DMS53 treated with DMSO at 0.1 percent for 48 hours (cell line): ENCODE measurements around the gene OR4S2.

ENCODE experiments used
- DNase-seq: peaks from one replicate; lab custom pipeline; 2025; ENCODE audit not compliant: unreplicated experiment; lab: John Stamatoyannopoulos, UW

The OR4S2 gene, protein sequence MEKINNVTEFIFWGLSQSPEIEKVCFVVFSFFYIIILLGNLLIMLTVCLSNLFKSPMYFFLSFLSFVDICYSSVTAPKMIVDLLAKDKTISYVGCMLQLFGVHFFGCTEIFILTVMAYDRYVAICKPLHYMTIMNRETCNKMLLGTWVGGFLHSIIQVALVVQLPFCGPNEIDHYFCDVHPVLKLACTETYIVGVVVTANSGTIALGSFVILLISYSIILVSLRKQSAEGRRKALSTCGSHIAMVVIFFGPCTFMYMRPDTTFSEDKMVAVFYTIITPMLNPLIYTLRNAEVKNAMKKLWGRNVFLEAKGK

DNA sequence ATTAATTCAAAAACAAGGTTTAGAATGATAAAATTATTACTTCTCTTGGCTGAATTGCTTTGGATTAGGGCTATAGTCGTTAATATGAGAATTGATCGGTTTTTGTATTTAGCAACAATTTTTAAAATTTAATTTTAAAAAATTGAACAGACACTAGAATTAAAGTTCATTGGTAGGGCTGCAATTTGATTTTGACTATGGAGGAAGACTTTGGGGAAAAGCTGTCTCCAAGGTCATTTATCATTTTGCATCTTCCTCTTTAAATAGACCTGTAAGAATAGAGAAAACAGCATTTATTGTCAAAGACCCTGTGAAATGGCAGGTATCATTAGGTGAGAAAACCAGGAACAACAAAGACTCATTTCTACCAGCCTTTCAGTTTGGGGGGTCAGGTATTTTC, at the start of gene OR4S2:
Gene OR4S2 (plus strand): TSS at position 301 of the 400 bp plus-strand sequence. CDS start 2,577 bp downstream, outside the sequence.
- no peak for DNase-seq

DNA sequence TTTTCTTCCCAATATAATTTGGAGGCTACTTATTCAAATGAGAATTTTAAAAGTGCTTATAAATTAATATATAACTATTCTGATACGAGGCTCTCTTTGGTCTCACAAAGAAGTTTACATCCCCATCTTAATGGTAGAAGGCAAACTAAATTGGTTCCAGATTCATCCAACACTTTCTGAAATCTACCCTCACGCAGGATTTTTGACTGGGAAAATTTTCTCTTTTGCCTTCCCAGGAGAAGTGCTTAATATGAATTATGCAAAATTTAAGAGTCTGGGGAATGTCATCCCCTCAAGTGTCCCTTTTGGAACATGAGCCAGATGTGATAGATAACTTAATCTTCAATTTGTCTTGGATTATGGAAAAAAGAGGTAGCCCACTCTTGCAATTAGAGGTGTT, 40.6 kb upstream of the OR4S2 start, which contains the start of gene OR4C11:
Gene OR4C11 (minus strand): TSS at position 101 of the 400 bp plus-strand sequence. CDS start 3,272 bp downstream, outside the sequence.
- no peak for DNase-seq

DNA sequence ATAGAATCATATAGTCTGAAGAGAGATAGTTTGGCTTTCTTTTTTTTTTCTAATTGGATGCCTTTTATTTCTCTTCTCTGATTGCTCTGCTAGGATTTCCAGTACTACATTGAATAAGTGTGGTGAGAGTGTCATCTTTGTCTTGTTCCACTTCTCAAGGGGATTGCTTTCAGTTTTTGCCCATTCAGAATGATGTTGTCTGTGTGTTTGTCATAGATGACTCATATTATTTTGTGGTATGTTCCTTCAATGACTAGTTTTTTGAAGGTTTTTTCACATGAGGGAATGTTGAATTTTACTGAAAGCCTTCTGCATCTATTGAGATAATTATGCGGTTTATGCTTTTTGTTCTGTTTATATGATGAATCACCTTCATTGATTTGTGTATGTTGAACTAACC, 23.6 kb upstream of the OR4S2 start:
- DNase-seq: no peak

DNA sequence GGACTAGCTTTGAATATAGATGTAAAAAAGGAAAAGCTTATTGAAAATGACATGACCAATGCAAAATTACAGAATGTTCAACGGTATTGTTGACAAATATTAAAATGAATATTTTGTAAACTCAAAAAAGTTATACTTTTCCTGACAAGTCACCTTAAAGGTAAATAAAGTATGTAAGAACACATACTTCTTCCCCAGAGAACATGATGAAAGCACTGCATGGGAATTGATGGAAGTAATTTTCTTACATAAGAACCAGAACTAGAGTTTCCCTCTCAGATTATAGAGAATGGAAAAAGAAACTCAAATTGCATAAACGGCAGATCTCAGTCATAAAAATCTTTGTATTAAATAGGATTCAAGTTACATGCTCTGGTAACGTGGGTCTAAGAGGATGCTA, 13.3 kb upstream of the OR4S2 start, which contains the start of gene OR4P4:
Gene OR4P4 (plus strand): TSS at position 301 of the 400 bp plus-strand sequence.
- DNase-seq: no peak

DNA sequence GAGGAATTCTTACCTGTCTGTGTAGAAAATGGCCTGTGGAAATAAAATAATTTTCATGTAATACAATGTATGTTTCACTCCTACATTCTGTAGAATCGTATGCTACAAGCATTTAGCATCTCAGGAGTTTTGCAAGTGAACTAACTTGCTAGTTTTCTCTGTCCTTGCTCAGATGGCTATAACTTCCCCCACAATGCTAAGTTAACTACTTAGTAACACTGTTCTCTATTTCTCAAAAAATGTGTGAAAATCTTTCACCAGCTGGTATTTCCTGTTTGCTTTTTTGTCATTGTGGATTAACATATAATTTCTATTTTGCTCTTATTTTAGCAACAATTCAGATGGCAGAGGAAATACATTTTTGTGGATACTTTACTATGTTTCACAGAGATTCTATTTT, 4.4 kb downstream of the OR4S2 start:
- DNase-seq: no peak

DNA sequence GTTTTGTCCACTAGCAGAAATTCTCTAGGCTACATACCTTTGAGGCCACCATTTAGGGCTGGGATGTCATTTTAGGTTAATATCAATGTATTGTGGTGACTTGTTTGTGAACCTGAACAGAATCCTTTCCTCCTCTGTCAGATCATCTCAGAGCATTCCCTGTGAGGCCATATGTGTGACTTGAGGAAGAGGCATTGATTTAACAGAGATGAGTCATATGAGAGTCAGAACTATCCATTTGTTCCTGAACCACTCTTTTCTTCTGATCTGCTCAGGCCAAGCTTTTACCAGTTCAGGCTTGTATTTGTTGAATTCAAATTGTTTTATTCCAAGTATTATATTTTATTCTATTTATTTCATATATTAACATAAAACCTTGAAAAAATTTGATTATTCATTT, 7.0 kb downstream of the OR4S2 start:
- DNase-seq: no peak

DNA sequence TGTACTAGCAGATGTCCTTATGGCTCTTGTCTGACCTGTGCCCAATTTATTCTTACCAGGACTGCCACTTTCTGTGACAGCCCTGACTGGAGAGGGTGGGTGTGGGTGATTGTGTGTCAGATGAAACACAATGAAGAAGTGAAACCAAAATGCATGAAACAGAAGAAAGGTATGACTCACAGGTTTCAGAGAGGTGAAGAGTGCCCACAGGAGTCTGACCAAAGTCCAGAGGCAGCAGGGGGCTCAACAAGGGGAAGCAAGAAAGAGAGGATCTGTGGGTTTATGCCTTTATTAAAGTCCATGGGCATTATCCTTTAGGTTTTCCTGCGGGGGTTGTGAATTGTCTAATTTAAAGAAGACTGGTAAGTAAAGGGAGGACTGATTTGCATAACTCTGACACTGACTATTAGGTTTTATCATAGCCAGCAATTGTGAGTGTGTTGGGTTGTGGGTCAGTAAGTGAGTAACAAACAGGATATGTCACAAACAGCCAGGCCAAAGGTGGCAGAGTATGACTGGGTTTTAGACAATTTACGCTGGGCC, 10.0 kb downstream of the OR4S2 start:
- no peak for DNase-seq

DNA sequence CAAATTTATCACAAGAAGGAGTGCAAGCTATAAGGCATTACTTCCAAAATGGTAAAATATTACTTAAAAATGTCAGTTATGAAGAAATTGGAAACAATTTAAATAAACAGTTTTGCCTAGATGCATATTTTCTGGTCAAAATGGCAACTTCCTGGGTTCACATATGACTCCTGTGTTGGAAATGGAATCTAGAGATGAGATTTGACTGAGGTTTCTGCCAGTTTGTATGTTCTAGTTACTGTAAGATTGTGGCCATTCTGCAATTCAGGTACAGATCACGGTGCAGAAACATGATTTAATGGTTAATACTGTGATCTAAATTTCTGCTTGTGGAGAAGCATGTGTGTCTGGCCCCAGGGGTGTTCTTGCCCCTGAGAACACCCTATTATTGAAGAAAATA, 10.5 kb downstream of the OR4S2 start:
- no peak for DNase-seq

DNA sequence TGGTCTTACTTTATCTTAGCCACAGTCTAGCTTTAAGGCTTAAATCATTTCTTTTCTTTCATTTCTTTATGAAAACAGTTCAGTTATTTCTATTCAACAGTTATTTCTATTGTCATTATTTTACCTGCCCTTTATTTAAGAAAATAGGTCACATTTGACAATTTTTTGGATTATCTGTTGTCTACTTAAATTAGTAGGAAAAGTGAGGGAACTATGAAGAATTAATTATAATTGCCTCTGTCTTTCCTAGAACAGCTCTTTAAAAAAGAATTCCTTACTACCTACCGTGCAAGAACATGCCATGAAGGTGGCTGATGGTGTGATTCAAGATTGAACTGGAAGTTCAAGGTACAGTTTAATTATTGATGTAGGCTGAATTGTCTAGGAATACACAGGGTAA, 13.8 kb downstream of the OR4S2 start, which contains the start of gene OR4C6:
Gene OR4C6 (plus strand): TSS at position 301 of the 400 bp plus-strand sequence. CDS start 2,966 bp downstream, outside the sequence.
- DNase-seq: no peak

DNA sequence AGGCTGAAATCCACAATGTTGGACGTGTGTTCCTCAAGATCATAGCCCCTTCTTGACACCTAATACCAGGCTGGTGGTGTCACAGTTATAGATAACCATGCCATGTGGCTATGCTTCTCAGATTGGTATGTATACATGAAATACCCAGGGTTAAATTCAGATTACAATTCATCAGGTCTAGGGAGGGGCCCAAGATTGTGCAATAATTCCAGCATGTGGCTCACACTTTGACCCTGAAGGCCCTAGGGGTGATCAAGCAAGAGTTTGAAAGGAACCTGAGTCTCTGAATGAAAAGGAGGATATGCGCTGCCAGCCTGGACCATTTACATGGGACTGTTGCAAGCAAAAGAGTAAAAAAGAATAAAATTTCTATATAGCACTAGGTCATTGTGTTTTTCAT, 21.2 kb downstream of the OR4S2 start:
- no peak for DNase-seq

DNA sequence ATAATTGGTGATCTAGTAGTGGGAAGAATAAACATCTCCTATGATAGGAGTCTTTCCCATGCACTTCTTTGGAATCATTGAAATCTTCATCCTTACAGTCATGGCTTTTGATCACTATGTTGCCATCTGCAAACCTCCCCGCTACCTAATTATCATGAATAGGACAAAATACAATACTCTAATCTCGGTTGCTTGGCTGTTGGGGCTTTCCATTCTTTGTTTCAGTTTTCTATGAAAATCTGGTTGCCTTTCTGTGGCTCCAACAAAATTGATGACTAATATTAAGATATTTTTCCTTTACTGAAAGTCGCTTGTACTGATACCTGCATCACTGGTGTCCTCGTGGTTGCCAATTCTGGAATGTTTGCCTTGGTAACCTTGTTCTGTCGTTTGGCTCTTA, 25.7 kb downstream of the OR4S2 start:
- DNase-seq: no peak

DNA sequence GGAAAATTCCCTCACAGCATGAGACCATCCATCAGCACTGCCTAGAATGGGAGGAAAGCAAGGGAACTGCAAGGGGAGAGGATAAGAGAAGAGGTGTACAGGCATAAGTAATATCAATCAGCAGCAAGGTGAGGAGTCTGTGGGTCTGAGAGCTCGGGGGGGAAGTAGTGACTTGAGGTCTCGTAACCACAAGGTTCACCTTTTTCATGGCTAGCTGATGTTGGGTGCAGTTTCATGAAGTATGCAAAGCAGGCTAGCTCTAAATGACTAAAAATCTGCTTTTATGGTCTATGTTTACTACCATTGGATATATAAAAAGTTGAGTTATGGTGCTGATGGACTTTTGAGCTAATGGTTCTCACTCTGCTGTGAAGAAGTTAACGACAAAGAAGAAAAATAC, 49.7 kb downstream of the OR4S2 start:
- DNase-seq: no peak

DNA sequence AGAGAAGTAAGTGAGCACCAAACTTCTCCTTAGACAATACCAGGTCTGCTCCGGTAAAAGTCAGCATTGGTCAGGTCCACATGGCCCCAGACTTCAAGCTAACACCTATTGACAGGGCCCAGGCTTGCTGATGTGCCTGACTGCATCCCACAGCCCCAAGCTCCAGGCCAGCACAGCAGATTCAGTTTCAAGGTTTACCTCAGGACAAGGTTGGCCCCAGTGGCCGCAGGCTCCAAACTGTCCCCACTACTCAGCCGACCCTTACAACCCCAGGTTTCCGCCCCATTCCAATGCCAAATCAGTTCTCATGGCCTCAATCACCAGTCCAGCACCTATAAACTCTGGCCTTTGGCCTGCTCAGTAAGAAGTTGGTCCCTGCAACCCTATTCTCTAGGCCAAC, 53.3 kb downstream of the OR4S2 start:
- DNase-seq: no peak
